Activated T-helper 1 cell treated with Interleukin-2 at 50 U/mL for 16 hours (primary cell): ENCODE measurements around the gene PRKAA2.
"Not testable (repeated sequence)": the region's sequence is repeated elsewhere in the genome, so short reads cannot be mapped to it uniquely, and the experiment has no call there.

Source experiments
- DNase-seq: peaks from one replicate; pipeline ENCODE4 v3.0.0-alpha.2; 2020; ENCODE audit warnings: low read depth

PRKAA2 gene

DNA sequence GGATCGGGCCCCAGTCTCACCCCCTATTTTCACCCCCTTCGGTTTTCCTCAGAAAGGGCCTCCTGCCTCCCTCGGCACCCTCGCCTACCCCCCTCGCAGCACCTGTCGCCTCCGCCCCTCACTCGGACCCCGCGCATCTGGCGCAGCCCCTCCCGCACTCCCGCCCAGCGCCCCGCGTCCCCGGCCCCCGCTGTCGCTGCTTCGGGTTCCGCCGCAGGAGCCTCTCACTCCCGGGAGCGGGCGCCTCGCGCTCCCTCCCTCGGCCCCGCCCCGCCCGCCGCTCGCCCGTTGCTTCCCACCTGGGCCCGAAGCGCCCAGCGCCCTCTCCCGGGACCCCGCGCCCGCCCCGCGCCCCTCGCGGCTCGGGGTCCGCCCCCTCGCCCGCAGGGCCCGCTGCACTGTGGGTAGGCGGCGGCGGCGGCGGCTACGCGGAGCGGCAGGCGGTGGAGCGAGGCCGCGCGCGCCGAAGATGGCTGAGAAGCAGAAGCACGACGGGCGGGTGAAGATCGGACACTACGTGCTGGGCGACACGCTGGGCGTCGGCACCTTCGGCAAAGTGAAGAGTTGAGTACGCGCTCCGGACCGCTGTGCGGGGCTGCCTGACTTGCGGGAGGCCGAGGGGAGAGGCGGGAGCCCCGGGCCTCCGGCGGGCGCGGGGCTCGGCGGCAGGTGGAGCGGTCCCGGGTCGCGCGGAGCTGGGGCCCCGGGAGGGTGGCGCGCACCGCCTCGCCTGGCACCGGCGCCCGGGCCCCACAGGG, at the start of gene PRKAA2:
TSS of gene PRKAA2 (plus strand) at position 396 of the 758 bp plus-strand sequence. CDS start at position 470, 74 bp downstream.
- no peak for DNase-seq

DNA sequence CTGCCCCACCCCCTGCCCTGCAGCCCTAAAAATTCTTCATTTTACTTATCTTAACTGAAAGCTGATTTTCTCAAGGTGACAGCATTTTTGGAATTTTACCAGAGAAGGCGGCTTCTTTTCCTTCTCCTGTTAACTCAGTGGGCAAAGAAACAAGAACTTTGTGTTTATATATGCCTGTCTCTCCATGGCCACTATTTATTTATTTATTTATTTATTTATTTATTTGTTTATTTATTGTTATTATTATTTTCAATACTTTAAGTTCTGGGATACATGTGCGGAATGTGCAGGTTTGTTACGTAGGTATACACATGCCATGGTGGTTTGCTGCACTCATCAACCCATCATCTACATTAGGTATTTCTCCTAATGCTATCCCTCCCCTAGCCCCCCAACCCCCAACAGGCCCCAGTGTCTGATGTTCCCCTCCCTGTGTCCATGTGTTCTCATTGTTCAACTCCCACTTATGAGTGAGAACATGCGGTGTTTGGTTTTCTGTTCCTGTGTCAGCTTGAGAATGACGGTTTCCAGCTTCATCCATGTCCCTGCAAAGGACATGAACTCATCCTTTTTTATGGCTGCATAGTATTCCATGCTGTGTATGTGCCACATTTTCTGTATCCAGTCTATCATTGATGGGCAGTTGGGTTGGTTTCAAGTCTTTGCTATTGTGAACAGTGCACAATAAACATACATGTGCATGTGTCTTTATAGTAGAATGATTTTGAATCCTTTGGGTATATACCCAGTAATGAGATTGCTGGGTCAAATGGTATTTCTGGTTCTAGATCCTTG, 49.5 kb upstream of the PRKAA2 start:
- not testable (repeated sequence) for DNase-seq

DNA sequence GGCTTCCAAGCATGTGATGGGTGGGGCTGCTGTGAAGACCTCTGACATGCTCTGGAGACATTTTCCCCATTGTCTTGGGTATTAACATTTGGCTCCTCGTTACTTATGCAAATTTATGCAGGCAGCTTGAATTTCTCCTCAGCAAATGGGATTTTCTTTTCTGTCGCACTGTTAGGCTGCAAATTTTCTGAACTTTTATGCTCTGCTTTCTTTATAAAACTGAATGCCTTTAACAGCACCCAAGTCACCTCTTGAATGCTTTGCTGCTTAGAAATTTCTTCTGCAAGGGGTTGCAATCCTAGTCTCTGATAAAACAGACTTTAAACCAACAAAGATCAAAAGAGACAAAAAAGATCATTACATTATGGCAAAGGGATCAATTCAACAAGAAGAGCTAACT, 35.0 kb upstream of the PRKAA2 start:
- DNase-seq = not testable (repeated sequence)

DNA sequence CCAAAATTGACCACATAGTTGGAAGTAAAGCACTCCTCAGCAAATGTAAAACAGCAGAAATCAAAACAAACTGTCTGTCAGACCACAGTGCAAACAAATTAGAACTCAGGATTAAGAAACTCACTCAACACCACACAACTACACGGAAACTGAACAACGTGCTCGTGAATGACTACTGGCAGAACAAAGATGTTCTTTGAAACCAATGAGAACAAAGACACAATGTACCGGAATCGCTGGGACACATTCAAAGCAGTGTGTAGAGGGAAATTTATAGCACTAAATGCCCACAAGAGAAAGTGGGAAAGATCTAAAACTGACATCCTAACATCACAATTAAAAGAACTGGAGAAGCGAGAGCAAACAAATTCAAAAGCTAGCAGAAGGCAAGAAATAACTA, 34.3 kb upstream of the PRKAA2 start:
- not testable (repeated sequence) for DNase-seq

DNA sequence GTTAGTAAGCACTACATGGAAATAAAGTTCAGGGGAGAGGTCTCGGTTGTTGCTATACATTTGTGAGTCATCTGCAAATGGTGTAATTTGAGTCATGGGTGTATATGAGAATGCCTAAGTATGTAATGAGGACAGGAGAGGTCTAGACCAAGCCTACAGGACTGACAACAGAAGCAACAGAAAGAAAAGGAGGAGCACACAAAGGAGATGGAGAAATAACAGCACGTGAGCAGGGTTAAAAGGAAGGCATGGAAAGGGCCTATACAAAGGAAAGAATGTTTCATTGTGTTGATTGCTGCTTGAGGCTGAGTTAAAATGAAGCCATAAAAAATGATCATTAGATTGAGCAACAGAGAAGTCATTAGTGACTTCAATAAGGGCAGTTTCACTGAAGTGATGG, 28.0 kb upstream of the PRKAA2 start:
- DNase-seq = no peak

DNA sequence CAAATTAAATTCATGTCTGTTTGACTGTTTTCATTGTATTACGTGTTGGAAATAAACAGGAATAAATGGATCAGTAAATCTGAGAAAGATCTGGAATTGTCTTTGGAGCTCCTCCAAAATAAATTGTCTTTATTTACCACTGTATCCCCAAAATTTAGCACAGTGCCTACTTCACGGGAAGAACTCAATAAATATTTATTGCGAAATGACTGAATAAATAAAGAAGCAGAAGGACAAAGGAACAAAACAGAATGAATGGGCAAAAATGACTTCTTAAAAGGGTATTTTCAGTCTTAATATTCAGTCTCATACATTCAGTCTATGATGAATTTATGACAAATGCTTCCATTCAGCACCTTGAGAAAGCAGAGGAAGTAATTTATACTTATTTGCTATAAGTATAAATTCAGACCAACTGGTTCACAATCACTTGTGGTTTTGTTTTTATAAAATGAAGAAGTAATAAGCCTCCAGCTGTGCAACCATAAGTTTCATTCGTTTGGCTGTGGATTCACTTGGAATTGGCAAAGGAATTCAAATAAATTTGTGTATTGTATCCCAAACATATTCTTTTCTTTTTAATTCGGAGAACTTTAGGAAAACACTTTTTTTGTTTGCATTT, 19.2 kb upstream of the PRKAA2 start:
- no peak for DNase-seq

DNA sequence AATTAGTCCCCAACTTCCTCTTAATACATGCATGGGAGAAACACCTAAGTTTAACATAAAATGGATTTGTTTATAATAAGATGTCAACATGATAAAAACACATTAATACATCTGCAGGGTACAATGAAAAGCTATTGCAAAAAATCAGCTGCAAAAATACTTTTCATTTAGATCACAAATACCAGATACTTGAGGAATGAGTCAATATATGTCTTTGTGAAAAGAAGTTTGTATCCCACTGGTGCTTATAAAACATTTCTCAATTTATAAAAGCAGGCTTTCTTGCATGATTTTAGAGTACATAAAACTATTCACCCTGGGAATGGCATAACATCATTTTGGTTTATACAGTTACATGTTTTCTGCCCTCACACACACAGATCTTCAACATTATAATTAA, 18.6 kb upstream of the PRKAA2 start:
- no peak for DNase-seq

DNA sequence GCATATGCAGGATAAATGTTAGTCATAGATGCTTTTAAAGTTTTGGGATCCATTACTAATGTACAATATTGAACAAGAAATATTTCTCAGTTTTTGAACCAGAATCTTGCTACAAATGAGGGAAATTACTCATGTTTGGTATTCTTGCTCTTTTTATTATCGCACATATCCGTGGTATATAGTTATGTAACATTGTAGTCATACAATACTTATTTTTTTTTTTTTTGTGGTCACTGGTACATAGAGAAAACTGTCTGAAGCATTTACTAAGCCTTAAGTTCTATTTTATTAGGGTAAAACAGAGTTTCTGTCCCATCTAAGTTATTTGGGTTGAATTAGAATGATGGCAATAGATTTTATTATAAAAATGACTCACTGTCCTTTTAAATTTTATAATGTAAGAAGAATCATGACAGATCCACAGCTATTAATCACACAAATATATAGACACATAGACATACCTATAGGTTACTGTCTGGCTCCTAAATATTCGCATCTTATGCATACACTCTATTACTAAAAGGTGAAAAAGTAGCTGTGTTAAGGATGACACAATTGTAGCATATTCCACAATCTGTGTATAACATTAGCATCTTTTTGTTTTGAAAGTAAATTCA, 18.0 kb upstream of the PRKAA2 start:
- DNase-seq = no peak

DNA sequence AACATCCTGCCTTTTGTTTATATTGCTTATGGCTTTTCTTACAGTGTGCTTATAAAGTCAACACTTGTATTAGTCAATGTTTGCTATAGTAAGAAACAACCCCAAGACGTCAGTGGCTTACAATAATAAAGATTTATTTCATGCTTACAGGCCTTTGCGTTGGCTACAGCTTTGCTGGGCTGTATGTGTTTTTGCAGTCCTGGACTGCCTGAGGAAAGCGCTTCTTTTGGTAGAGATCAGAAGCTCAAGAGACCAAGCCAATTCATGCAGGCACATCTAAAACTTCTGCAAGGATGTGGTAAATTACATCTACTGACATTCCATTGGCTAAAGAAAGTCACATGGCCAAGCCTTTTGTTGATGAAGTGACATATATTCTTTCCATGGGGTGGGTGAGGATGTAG, 17.5 kb upstream of the PRKAA2 start:
- DNase-seq = no peak

DNA sequence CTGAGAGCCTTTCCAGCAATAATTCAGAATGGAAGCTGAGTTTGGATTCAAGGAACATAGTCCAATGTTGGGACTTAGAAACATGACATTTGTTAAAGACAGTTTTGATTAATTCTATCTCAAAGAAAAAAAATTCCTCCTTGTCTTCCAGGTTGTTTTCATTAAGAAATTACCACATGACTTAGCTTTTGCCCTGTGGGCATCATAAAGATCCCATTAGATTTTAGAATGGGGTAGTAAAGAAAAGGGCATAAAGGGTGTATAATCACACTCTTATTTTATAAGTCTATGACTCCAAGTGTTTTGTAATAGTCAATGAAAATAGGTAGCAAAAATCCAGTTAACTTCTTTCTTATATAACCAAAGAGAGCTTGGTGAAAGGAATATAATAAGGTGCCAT, 14.3 kb upstream of the PRKAA2 start:
- DNase-seq = no peak

DNA sequence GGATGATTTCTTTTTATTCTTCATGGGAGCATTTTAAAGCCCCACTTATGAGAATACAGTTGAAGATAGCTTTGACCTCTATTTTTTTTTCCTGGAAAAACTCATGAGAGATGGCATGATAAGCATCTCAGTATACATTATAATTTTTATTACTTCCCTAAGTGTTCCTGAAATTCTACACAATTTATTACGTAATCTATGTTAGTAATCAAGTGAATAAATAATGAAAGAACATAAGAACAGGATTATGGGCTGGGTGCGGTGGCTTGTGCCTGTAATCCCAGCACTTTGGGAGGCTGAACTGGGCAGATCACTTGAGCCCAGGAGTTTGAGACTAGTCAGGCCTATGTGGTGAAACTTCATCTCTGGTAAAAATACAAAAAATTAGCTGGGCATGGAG, 13.2 kb upstream of the PRKAA2 start:
- DNase-seq = no peak

DNA sequence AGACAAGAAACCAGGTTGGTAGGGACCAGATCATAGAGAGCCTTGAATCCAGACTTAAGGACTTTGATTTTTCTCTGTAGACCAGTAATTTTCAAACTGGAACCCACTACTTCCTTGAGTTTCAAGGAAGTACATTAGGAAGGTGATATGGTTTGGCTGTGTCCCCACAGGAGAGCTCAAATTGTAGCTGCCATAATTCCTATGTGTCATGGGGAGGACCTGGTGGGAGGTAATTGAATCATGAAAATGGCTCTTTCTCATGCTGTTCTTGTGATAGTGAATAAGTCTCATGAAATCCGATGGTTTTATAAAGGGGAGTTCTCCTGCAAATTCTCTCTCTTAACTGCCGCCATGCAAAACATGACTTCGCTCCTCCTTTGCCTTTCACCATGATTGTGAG, 10.1 kb upstream of the PRKAA2 start:
- no peak for DNase-seq

DNA sequence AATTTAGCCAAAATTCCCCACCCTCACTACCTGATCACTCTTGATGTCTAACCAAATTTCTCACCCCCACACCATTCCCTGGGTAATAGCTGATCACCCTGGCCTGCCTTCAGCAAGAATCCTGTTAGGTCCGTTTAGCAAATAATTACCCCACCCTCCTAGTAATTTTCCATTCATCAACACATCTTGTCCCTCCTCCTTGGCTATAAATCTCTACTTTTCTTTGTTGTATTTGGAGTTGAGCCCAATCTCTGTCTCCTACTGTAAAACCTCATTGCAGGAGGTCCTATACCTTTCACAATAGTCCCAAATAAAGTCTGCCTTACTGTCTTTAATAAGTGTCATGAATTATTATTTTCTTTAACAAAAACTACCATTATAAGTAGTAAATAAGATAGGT, 6.9 kb upstream of the PRKAA2 start:
- no peak for DNase-seq

DNA sequence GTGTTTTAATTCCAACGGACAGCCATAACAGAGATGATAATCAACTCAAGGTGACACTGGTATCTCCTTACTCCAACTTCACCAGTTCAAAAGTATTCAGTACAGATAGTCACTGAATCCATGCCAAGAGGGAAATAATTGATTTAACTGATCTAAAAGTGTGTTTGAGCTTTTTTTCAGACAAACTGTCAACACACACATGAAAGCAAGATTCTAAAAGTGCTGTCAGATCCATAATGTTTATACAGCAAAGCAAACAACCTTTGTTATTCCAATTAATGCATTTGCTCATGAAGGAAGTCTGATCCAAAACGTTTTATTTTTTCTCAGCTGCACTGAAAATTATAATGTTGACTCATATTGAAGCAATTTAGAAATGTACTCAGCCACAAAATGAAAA, 5.9 kb upstream of the PRKAA2 start:
- DNase-seq = no peak

DNA sequence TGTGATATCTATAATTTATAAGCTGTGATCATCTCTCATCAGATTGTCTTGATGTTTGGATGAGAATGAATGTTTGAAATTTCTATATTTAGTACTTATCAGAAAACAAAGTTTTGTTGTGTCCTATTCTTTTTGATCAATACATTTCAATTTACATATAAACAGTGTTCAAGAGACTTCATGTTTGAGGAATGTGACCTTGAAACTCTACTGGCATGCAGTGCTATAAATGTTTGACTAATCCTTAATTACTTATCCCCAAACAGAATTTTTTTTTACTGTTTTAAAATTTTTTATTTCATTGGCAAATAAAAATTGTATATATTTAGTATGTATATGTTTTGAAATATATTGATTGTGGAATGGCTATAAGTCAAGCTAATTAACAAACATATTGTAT, 1.5 kb upstream of the PRKAA2 start:
- no peak for DNase-seq

DNA sequence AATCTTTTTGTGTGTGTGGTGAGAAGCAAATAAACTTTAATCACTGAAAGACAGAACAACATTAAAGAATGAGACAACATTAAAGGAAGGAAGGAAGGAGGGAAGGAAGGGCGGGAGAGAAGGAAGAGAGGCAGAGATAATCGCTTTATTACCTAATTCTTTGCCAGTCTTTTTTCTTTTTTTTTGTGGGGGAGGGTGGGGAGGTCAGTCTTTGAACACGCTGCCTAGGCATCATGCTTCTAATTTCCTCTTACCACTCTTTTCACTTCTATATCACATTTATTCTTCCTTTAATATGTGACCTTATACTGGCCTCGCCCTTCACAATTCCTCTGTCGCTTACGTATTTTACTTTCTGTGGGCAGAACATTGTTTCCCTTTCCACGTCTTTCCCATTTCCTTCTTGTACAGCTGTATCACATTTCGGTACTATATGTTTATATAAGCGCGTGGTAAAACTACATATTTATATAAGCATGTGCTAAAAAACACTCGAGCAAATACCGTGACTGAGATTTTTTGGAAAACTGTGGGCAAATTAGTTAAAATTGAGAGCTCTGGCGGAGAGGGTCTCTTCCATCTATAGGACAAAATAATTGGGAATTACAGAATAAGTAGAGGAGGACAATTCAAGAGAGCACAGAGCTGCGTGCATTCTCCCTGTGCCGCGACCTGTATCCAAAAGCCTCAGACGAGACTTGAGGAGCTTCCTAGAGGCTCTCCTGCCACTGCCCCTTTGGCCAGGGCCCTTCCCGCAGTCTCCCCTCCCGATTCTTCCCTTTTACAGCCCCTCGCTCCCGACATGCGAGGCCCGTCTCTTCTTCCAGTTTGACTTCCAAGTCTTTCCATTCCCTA, 823 bp upstream of the PRKAA2 start:
- no peak for DNase-seq

DNA sequence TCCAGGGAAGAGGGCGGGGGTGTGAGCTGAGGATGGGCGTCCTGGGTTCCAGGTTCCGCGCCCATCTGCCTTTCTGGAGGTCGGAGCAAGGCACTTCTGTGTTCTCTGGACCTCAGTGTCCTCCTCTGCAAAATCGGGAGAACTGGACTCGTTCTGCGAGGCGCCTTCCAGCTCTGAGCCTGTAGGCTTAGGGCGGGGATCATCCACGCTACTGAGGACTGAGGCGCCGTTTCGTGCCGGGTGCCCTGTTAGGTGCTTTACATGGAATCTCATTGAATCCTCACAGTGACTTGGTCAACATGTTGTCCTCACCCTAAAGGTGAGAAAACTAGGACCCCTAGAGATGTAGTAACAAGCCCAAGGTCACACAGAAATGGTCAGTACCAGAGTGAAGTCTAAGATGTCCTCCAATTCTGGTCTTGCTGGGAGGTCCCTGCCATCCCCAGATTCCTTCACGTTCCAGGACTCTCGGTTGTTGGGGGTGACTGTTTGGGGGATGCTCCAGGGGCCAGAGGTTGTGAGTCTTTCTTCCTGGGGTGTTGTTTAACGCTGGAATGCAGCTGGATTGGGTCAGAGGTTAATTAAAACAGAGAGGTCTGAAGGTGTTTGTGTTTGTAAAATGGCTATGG, 677 bp downstream of the PRKAA2 start:
- DNase-seq = no peak

DNA sequence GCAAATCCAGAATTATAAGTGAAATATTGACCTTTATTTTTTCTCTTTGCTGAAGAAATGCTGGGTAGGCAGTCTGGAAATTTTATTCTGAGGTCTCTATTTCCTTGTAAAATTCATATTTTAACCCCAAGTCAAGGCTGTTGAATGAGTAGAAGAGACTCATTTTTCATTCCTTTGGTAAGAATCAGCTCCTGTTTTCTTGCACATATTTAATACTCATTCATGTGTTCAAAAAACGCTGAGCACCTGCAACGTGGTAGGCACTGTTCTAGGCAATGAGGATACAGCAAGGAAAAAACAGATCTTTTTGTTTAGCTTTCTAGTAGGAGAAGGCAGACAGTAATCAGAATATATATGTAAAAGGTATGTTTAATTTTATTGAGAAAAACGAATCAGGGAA, 1.5 kb downstream of the PRKAA2 start:
- DNase-seq = no peak

DNA sequence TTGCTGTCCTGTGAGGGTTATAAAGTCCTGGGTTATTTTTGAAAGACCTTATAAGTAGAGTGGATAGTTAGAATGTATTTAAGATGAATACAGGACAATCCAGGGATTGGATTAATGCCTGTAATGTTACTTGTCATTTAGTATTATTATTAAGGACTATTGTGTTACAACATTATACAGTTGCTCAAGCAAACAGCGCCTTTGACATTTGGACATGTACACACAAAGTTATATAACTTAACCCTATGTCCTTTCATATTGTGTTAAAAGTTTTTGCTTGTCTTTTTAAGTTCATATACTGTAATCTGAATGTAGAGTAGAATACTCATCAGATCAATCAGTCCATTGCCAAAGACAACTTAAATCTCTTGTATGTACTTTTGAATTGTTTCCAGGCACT, 2.0 kb downstream of the PRKAA2 start:
- DNase-seq = no peak

DNA sequence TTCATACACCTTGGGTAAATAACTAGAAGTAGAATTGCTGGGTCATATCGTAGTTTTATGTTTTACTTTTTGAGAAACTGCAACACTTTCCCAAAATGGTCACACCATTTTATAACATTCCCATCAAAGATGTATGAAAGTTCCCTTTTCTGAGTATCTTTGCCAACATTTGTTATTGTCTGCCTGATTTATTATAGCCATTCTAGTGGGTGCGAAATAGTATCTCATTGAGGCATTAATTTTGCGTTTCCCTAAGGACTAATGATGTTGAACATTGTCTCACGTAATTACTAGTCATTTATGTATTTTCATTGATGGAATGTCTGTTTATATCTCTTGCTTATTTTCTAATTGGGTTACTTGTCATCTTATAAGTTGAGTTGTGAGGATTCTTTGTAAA, 3.4 kb downstream of the PRKAA2 start:
- DNase-seq = no peak
